Measurements from ENCODE around the gene MKRN2.

GRCh38 chr3:12630292-12630691 lies 73.4 kb downstream of the MKRN2 start:
- TF ChIP-seq, protein P1, sequence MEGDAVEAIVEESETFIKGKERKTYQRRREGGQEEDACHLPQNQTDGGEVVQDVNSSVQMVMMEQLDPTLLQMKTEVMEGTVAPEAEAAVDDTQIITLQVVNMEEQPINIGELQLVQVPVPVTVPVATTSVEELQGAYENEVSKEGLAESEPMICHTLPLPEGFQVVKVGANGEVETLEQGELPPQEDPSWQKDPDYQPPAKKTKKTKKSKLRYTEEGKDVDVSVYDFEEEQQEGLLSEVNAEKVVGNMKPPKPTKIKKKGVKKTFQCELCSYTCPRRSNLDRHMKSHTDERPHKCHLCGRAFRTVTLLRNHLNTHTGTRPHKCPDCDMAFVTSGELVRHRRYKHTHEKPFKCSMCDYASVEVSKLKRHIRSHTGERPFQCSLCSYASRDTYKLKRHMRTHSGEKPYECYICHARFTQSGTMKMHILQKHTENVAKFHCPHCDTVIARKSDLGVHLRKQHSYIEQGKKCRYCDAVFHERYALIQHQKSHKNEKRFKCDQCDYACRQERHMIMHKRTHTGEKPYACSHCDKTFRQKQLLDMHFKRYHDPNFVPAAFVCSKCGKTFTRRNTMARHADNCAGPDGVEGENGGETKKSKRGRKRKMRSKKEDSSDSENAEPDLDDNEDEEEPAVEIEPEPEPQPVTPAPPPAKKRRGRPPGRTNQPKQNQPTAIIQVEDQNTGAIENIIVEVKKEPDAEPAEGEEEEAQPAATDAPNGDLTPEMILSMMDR (IDR thresholded peaks at IDR 0.05 in 4 of 5, conservative IDR thresholded peaks at IDR 0.05 in 1 of 5): no peak
- no peak for TF ChIP-seq POLR2A (IDR thresholded peaks at IDR 0.05)
